ENCODE measurements around the gene KCNJ6. TPM values are rescaled to one million over a fixed set of nuclear protein-coding genes. Genes with fewer than 3 reads are reported as not detected.

KCNJ6 gene
- total RNA-seq, 2 donors from 2014 or later, result 0.33 TPM; not detected in 1

DNA sequence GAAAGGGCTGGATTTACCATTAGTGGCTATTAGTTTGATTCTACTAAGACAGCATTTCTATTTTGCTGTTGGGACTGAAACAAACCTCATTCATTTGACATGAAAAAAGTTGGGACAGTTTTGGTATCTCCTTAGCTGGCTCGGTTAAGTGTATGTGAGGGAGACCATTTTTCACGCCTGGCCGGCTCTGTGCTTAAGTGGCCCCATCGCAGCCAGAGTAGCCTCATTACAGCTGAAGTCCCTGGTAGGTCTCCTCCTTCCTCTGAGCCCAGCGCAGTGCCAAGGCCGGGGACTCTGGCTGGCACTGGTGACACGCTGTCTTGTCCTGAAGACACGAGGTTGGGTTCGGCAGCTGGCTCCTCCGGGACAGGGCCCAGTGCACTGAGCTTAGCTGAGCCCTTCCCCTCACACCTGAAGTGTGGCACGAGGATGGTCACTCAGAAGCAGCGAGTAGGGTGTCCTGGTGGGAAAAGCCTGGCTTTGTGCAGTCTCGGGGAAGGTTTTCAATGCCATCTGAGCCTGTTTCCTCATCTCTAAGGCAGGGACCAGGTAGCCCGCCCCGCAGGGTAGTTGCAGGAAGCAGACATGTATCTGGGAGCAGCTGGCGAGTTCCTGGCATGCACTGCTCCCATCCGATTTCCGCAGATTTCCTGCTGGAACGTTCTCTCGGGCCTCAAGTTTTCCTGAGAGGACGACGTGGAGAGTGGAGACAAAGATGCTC is 353.2 kb downstream of the KCNJ6 start:
- no peak overlapping the region for H3K27ac ChIP-seq (ENCODE audit: low read depth, low read length)
- Mint-ChIP-seq H3K27ac (no peak overlapping the region), H3K36me3 (ENCODE audit: low read depth) (no peaks in the 10 kb centered on the region), H3K4me3 (peak overlapping the region; percentile 65), H3K4me1 (peaks cover 14% of the 10 kb centered on the region), H3K9me3 (peaks cover 25% of the 10 kb centered on the region), H3K27me3 (ENCODE audit: insufficient read depth) (peaks cover 15% of the 10 kb centered on the region)
- WGBS, 2 experiments (ENCODE audit: insufficient coverage in 1 of 2, insufficient read length in 1 of 2), result 90 to 96% methylated on average over 14 to 22 of the region's 22 CpGs
- H3K9me3 ChIP-seq (ENCODE audit: control insufficient read depth, low read length), result peaks cover 10% of the 10 kb centered on the region
- H3K4me1 ChIP-seq (ENCODE audit: control insufficient read depth, insufficient read depth, low read length), result no peaks in the 10 kb centered on the region
- H3K9ac ChIP-seq (ENCODE audit: extremely low read depth, low read length, poor library complexity, severe bottlenecking), result no peak overlapping the region
- H3K27me3 ChIP-seq (ENCODE audit: control insufficient read depth, insufficient read depth, low read length, poor library complexity, severe bottlenecking), result no peaks in the 10 kb centered on the region
- TF ChIP-seq, protein P1, sequence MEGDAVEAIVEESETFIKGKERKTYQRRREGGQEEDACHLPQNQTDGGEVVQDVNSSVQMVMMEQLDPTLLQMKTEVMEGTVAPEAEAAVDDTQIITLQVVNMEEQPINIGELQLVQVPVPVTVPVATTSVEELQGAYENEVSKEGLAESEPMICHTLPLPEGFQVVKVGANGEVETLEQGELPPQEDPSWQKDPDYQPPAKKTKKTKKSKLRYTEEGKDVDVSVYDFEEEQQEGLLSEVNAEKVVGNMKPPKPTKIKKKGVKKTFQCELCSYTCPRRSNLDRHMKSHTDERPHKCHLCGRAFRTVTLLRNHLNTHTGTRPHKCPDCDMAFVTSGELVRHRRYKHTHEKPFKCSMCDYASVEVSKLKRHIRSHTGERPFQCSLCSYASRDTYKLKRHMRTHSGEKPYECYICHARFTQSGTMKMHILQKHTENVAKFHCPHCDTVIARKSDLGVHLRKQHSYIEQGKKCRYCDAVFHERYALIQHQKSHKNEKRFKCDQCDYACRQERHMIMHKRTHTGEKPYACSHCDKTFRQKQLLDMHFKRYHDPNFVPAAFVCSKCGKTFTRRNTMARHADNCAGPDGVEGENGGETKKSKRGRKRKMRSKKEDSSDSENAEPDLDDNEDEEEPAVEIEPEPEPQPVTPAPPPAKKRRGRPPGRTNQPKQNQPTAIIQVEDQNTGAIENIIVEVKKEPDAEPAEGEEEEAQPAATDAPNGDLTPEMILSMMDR (conservative IDR thresholded peaks at IDR 0.05), result no peak
- no peaks in the 10 kb centered on the region for H3K36me3 ChIP-seq (ENCODE audit: control insufficient read depth, insufficient read depth, low read length)
- peak overlapping the region; percentile 65 for H3K4me3 ChIP-seq (ENCODE audit: low read length)
- DNase-seq, result no peak

DNA sequence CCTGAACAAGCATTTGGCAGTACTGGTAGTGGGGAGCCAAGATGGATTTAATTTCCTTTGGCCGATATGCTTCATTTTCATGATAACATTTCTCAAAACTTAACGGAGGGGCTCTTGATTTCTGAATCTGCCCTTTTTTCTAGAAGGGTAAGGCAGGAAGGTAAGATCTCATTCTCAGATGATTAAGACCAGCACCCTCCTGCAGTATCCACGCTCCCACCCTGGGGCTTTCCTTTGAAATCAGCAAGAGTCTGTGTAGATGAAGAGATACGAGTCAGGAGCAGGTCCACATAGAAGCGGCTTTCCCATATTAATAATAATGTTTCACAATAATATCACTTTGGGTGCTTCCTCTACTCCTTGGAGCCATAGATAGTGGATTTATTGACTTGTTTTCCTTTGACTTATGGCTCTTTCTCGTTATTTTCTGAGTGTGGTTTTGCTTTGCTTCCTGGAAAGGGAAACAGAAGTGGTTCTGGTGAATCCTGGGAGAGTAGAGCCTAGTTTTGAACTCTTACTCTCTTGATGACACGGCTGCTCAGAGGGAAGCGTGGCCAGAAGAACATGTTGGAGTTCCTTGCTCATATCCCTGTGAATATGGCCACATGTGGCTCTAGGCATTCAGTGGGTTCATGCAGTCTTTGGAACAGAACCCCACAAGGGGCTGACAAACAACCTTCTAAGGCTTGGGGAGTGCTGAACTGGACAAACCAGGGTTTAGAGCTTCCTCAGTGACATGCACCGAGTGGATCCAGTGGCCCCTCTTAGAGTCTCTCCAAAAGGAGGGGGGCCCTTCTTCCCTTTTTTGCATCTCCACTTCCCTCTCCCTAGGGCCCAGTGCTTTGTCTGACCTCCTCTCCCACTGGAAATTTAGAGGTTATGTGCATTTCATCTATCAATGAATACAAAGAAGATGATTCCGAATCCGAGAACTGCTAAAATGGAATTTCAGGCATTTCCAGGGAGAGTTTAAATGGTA is 354.0 kb downstream of the KCNJ6 start:
- Mint-ChIP-seq H3K27me3 (ENCODE audit: insufficient read depth) (peaks cover 15% of the 10 kb centered on the region), H3K36me3 (ENCODE audit: low read depth) (no peaks in the 10 kb centered on the region), H3K4me3 (peak overlapping the region; percentile 65), H3K27ac (no peak overlapping the region), H3K9me3 (peaks cover 29% of the 10 kb centered on the region), H3K4me1 (peaks cover 14% of the 10 kb centered on the region)
- Histone ChIP-seq H3K4me3 (ENCODE audit: low read length) (no peak overlapping the region), H3K27ac (ENCODE audit: low read depth, low read length) (no peak overlapping the region), H3K27me3 (ENCODE audit: control insufficient read depth, insufficient read depth, low read length, poor library complexity, severe bottlenecking) (no peaks in the 10 kb centered on the region), H3K36me3 (ENCODE audit: control insufficient read depth, insufficient read depth, low read length) (no peaks in the 10 kb centered on the region), H3K4me1 (ENCODE audit: control insufficient read depth, insufficient read depth, low read length) (no peaks in the 10 kb centered on the region), H3K9ac (ENCODE audit: extremely low read depth, low read length, poor library complexity, severe bottlenecking) (no peak overlapping the region), H3K9me3 (ENCODE audit: control insufficient read depth, low read length) (peaks cover 13% of the 10 kb centered on the region)
- 89 to 94% methylated on average over 5 to 11 of the region's 11 CpGs for WGBS, 2 experiments (ENCODE audit: insufficient coverage in 1 of 2, insufficient read length in 1 of 2)
- DNase-seq, result no peak
- TF ChIP-seq, protein P1 (conservative IDR thresholded peaks at IDR 0.05), result no peak

DNA sequence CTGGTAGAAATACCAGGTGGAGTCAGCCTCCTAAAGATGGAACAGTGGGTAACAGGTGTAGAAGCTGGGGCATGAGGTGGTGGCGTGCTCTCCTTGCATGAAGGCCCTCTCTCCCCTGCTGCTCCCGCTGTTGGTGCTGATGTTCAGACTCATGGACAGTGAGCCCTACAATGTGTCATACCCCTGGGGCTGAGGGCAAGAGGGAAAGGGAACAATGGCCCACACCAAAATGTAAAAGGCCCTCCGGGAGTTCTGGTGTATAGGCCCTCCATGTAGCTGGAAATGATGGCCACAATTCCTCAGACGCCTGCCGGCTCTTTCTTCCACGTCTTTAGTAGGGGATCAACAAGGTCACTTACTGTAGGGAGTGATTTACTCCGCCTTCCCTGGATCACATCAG is 354.8 kb downstream of the KCNJ6 start:
- no peak overlapping the region for H3K4me3 Mint-ChIP-seq
- no peak overlapping the region for H3K27ac Mint-ChIP-seq
- DNase-seq, result no peak
- H3K36me3 ChIP-seq (ENCODE audit: control insufficient read depth, insufficient read depth, low read length), result no peaks in the 10 kb centered on the region
- H3K27me3 ChIP-seq (ENCODE audit: control insufficient read depth, insufficient read depth, low read length, poor library complexity, severe bottlenecking), result no peaks in the 10 kb centered on the region
- peaks cover 15% of the 10 kb centered on the region for H3K27me3 Mint-ChIP-seq (ENCODE audit: insufficient read depth)
- H3K36me3 Mint-ChIP-seq (ENCODE audit: low read depth), result no peaks in the 10 kb centered on the region
- H3K4me3 ChIP-seq (ENCODE audit: low read length), result no peak overlapping the region
- peaks cover 31% of the 10 kb centered on the region for H3K9me3 Mint-ChIP-seq
- TF ChIP-seq, protein P1 (conservative IDR thresholded peaks at IDR 0.05), result no peak
- WGBS, 2 experiments (ENCODE audit: insufficient coverage in 1 of 2, insufficient read length in 1 of 2), result 91 to 93% methylated on average over 6 to 7 of the region's 7 CpGs
- no peak overlapping the region for H3K9ac ChIP-seq (ENCODE audit: extremely low read depth, low read length, poor library complexity, severe bottlenecking)
- H3K4me1 Mint-ChIP-seq, result peaks cover 14% of the 10 kb centered on the region
- no peaks in the 10 kb centered on the region for H3K4me1 ChIP-seq (ENCODE audit: control insufficient read depth, insufficient read depth, low read length)
- H3K9me3 ChIP-seq (ENCODE audit: control insufficient read depth, low read length), result peaks cover 13% of the 10 kb centered on the region
- H3K27ac ChIP-seq (ENCODE audit: low read depth, low read length), result no peak overlapping the region
